HepG2 (cell line): ENCODE results near the gene SPRED2. TPM values are rescaled to one million over a fixed set of nuclear protein-coding genes. Genes with fewer than 3 reads are reported as not detected.
A peak's percentile ranks its signal among the peaks of the same experiment; 100 is the strongest.

Experiments
- ATAC-seq: fragments of 200-7000 bp; cut with Tn5 transposase; 3 replicates; pipeline ENCODE4 v1.9.1; 2020; ENCODE audit warnings: mild to moderate bottlenecking, moderate library complexity
- BruUV-seq: library from RNA; stranded (reverse); fragments of 400-500 nt; replicated peaks from 2 replicates; lab custom pipeline; 2021; lab: Mats Ljungman, UMichigan
- CTCF ChIA-PET: fragments of 300-600 bp; formaldehyde crosslinking; extraction: SDS; loops from one replicate; lab custom pipeline; 2021; ENCODE audit warnings: low total read pairs, inconsistent platforms, low intra/inter-chr PET ratio; lab: Yijun Ruan, JAX
- POLR2A ChIA-PET: fragments of 350-600 bp; sonication (Branson Sonifier 250); formaldehyde crosslinking; loops from one replicate; lab custom pipeline; 2020; ENCODE audit warnings: antibody characterized with exemption, inconsistent platforms; lab: Yijun Ruan, JAX
- DNase-seq: peaks from one replicate; pipeline ENCODE4 v3.0.0-alpha.2; 2015; ENCODE audit warnings: low spot score
- FAIRE-seq: peaks from 3 replicates; lab custom pipeline; 2011; peaks lifted over from hg19 to GRCh38; lab: Jason Lieb, UNC
- H2AFZ ChIP-seq: one replicate; pipeline ENCODE4 v1.6.1; 2011; ENCODE audit warnings: low read length, inconsistent platforms
- H3K27ac ChIP-seq: fragments of 300-600 bp; 3 replicates; pipeline ENCODE4 v1.8.0; 2011; ENCODE audit warnings: mixed run types, mild to moderate bottlenecking, mixed read lengths, low read length, inconsistent platforms; ENCODE audit not compliant: insufficient read depth; ENCODE audit errors: extremely low read length
- H3K27me3 ChIP-seq, 2 experiments: fragments of 200-600 bp in 1 of 2; 2 replicates in 1 of 2; 3 replicates in 1 of 2; pipeline versions ENCODE4 v1.6.0 to v1.8.0; 2011; ENCODE audit warnings: low read length in 2 of 2, mild to moderate bottlenecking in 2 of 2, moderate library complexity in 2 of 2, inconsistent platforms in 1 of 2; ENCODE audit not compliant: insufficient read depth in 2 of 2, control insufficient read depth in 1 of 2
- H3K36me3 ChIP-seq, 2 experiments: fragments of 200-600 bp in 1 of 2; replicated peaks in 1 of 2; 2 replicates in 1 of 2; 3 replicates in 1 of 2; pipeline versions ENCODE4 v1.5.1 to v1.8.0; 2011; ENCODE audit warnings: low read length in 2 of 2, inconsistent platforms in 1 of 2; ENCODE audit not compliant: insufficient read depth in 2 of 2, control insufficient read depth in 1 of 2
- H3K4me1 ChIP-seq: 2 replicates; pipeline ENCODE4 v1.5.1; 2012; ENCODE audit warnings: low read length, inconsistent platforms; ENCODE audit not compliant: insufficient read depth
- H3K4me2 ChIP-seq: 2 replicates; pipeline ENCODE4 v1.6.0; 2011; ENCODE audit warnings: low read depth, low read length, inconsistent platforms
- H3K4me3 ChIP-seq, 3 experiments: fragments of 200-600 bp in 1 of 3; sonication (generic), shearing (Covaris generic) in 1 of 3; replicated peaks in 1 of 3; 2 replicates each; pipeline ENCODE4 v1.5.1; 2011 to 2016; ENCODE audit warnings: low read length in 3 of 3, inconsistent platforms in 2 of 3, low read depth in 2 of 3, mild to moderate bottlenecking in 2 of 3, control low read depth in 1 of 3, mixed read lengths in 1 of 3; ENCODE audit not compliant: insufficient read depth in 1 of 3
- H3K79me2 ChIP-seq: one replicate; pipeline ENCODE4 v1.6.1; 2011; ENCODE audit warnings: low read length, inconsistent platforms; ENCODE audit not compliant: insufficient read depth
- H3K9ac ChIP-seq: 2 replicates; pipeline ENCODE4 v1.6.0; 2011; ENCODE audit warnings: mild to moderate bottlenecking, low read depth, low read length, inconsistent platforms; ENCODE audit not compliant: insufficient read depth
- H3K9me3 ChIP-seq: 2 replicates; pipeline ENCODE4 v1.5.1; 2012; ENCODE audit warnings: mild to moderate bottlenecking, low read length
- H4K20me1 ChIP-seq: 2 replicates; pipeline ENCODE4 v1.6.0; 2011; ENCODE audit warnings: inconsistent platforms, mild to moderate bottlenecking, low read length, moderate library complexity; ENCODE audit not compliant: insufficient read depth
- ADNP ChIP-seq: sonication (generic); formaldehyde crosslinking; IDR thresholded peaks from 2 replicates; pipeline ENCODE4 v1.4.0; 2020; ENCODE audit warnings: missing genetic modification reagents
- AGO2 ChIP-seq: fragments of 200-400 bp; formaldehyde crosslinking; optimal IDR thresholded peaks from 2 replicates; pipeline ENCODE3; 2017; ENCODE audit warnings: mild to moderate bottlenecking, low read depth, low read length, moderate library complexity
- ATF7-NPFF ChIP-seq: sonication (generic); formaldehyde crosslinking; IDR thresholded peaks from 2 replicates; pipeline ENCODE4 v1.8.1; 2023; ENCODE audit warnings: mild to moderate bottlenecking, low read depth, missing genetic modification reagents, moderate library complexity
- BCL6 ChIP-seq: IDR thresholded peaks from 2 replicates; pipeline ENCODE4 v1.6.1; 2016; ENCODE audit warnings: missing genetic modification reagents, missing compliant biosample characterization
- BRCA1 ChIP-seq: sonication (generic); formaldehyde crosslinking; IDR thresholded peaks from 2 replicates; pipeline ENCODE4 v1.4.0; 2020; ENCODE audit warnings: missing genetic modification reagents
- CHCHD3 ChIP-seq: sonication (generic); formaldehyde crosslinking; IDR thresholded peaks from 2 replicates; pipeline ENCODE4 v1.8.0; 2022; ENCODE audit warnings: mild to moderate bottlenecking, missing genetic modification reagents, moderate library complexity
- FOXO1 ChIP-seq: sonication (generic); formaldehyde crosslinking; IDR thresholded peaks from 2 replicates; pipeline ENCODE4 v1.4.0; 2020; ENCODE audit warnings: missing genetic modification reagents
- HHEX ChIP-seq: IDR thresholded peaks from 2 replicates; pipeline ENCODE4 v1.6.1; 2016; ENCODE audit warnings: control low read depth
- JUNB ChIP-seq: sonication (generic); formaldehyde crosslinking; IDR thresholded peaks from 2 replicates; pipeline ENCODE4 v1.8.0; 2022; ENCODE audit warnings: missing genetic modification reagents, mild to moderate bottlenecking, borderline replicate concordance
- PITX1 ChIP-seq: sonication (generic); formaldehyde crosslinking; IDR thresholded peaks from 2 replicates; pipeline ENCODE4 v1.5.1; 2020; ENCODE audit warnings: mild to moderate bottlenecking, missing genetic modification reagents
- RELA ChIP-seq: sonication (generic); formaldehyde crosslinking; IDR thresholded peaks from 2 replicates; pipeline ENCODE4 v1.4.0; 2020; ENCODE audit warnings: missing genetic modification reagents
- SALL1 ChIP-seq: sonication (generic); formaldehyde crosslinking; IDR thresholded peaks from 2 replicates; pipeline ENCODE4 v1.8.0; 2022; ENCODE audit warnings: mild to moderate bottlenecking, missing genetic modification reagents
- ZBTB46 ChIP-seq: sonication (generic); formaldehyde crosslinking; IDR thresholded peaks from 2 replicates; pipeline ENCODE4 v1.4.0; 2020; ENCODE audit warnings: mild to moderate bottlenecking, missing genetic modification reagents, borderline replicate concordance
- ZNF160 ChIP-seq: sonication (generic); formaldehyde crosslinking; IDR thresholded peaks from 2 replicates; pipeline ENCODE4 v1.8.0; 2022; ENCODE audit warnings: mild to moderate bottlenecking, inconsistent platforms, missing genetic modification reagents
- ZNF281 ChIP-seq: sonication (generic); formaldehyde crosslinking; IDR thresholded peaks from 2 replicates; pipeline ENCODE4 v1.4.0; 2020; ENCODE audit warnings: missing genetic modification reagents, borderline replicate concordance
- ZNF446 ChIP-seq: sonication (generic); formaldehyde crosslinking; IDR thresholded peaks from 2 replicates; pipeline ENCODE4 v1.5.0; 2020; ENCODE audit warnings: mild to moderate bottlenecking, missing genetic modification reagents
- ZNF639 ChIP-seq: conservative IDR thresholded peaks from 2 replicates; pipeline ENCODE4 v1.6.1; 2018; ENCODE audit warnings: missing genetic modification reagents
- WGBS: methylation state at CpG from one replicate; pipeline ENCODE4 v1.1.6; 2017; ENCODE audit warnings: low lambda C conversion rate; 5-methylcytosine and 5-hydroxymethylcytosine counted together
- in situ Hi-C: cut with HindIII; loops from 2 replicates; pipeline ENCODE4 v1.10.0; 2017; ENCODE audit warnings: low pct_unique_long_range_greater_than_20kb; ENCODE audit not compliant: extremely low pct_ligation_motif_present
- intact Hi-C: fragments of 100-400 bp; cut with micrococcal nuclease; formaldehyde crosslinking; loops from one replicate; pipeline ENCODE4 v1.10.0; 2022; ENCODE audit not compliant: unreplicated experiment
- polyA plus RNA-seq, 8 experiments: library from polyadenylated mRNA; depleted of rRNA in 3 of 8; stranded (reverse) in 7 of 8; unstranded in 1 of 8; fragments of >200 nt; fragmentation: Illumina TruSeq in 4 of 8; extraction: Trizol in 4 of 8; gene quantifications; 2 replicates each; pipeline versions ENCODE4 v1.2.1 to v1.2.3, GENCODE V29; 2011 to 2016; ENCODE audit warnings: low read depth in 4 of 8, missing spikeins in 1 of 8, mixed read lengths in 1 of 8; ENCODE audit not compliant: insufficient read depth in 1 of 8
- total RNA-seq, 5 experiments: library from RNA; depleted of rRNA; stranded (reverse); fragments of >200 nt; fragmentation: Illumina TruSeq; extraction: Trizol; gene quantifications; 2 replicates each; pipeline ENCODE4 v1.2.3, GENCODE V29; 2016; ENCODE audit warnings: low read depth in 1 of 5

Gene SPRED2
- total and polyA plus RNA-seq, 2 of the 13 experiments (the other 11 are each of a cell fraction or from before 2014, with no cell fraction given), result 13.0 to 37.0 TPM

GRCh38 chr2:65349863-65350262 is 82.5 kb downstream of the SPRED2 start:
- peaks cover 53% of the 10 kb centered on the region for H3K4me1 ChIP-seq
- in situ Hi-C loops, result no loop called here
- DNase-seq (peak; percentile 65), ATAC-seq (peak; percentile 48; the same call in 2 of the 3 replicates), FAIRE-seq (no peak)
- no TSS peak for BruUV-seq
- no peaks in the 10 kb centered on the region for H3K27me3 ChIP-seq
- no peak overlapping the region for H2AFZ ChIP-seq
- H3K4me2 ChIP-seq, result no peak overlapping the region
- peaks cover 69% of the 10 kb centered on the region for H4K20me1 ChIP-seq
- H3K4me3 ChIP-seq, result no peak overlapping the region
- H3K9me3 ChIP-seq, result no peaks in the 10 kb centered on the region
- H3K9ac ChIP-seq, result no peak overlapping the region
- intact Hi-C loops, result no loop called here
- H3K79me2 ChIP-seq, result peaks cover 93% of the 10 kb centered on the region
- peaks cover 2 to 15% of the 10 kb centered on the region in 2 experiments; a peak in 3 of 5 replicates for H3K36me3 ChIP-seq
- ChIA-PET CTCF (no interaction called here), POLR2A (interaction anchor here (1.2 kb wide), 1 partner anchor 86 kb away, joined by 4 read pairs; no protein-coding TSS in a partner anchor)
- 79% methylated on average over 4 of the region's 4 CpGs for WGBS
- no peak overlapping the region for H3K27ac ChIP-seq
- TF ChIP-seq AGO2, result no peak
- no peak for TF ChIP-seq ATF7-NPFF (CRISPR knock-in tag)
- TF ChIP-seq ADNP (CRISPR knock-in tag), result no peak
- 0 out of 2 replicates have a peak, but pooled peaks have one; percentile 6 for TF ChIP-seq BCL6 (CRISPR knock-in tag)
- no peak for TF ChIP-seq RELA (CRISPR knock-in tag)
- no peak for TF ChIP-seq ZNF446 (CRISPR knock-in tag)
- peak; percentile 9; the same call in 1 of the 2 replicates for TF ChIP-seq SALL1 (CRISPR knock-in tag)
- TF ChIP-seq ZNF639 (CRISPR knock-in tag), result no peak
- peak; percentile 24; the same call in 1 of the 2 replicates for TF ChIP-seq PITX1 (CRISPR knock-in tag)
- no peak for TF ChIP-seq CHCHD3 (CRISPR knock-in tag)
- peak; percentile 53; the same call in 1 of the 2 replicates for TF ChIP-seq ZNF281 (CRISPR knock-in tag)
- TF ChIP-seq FOXO1 (CRISPR knock-in tag), result no peak
- no peak for TF ChIP-seq BRCA1 (CRISPR knock-in tag)
- no peak for TF ChIP-seq HHEX
- TF ChIP-seq JUNB (CRISPR knock-in tag), result no peak
- TF ChIP-seq ZNF160, result no peak
- TF ChIP-seq ZBTB46 (CRISPR knock-in tag), result no peak
